HL-60/S4 treated with phorbol 12-myristate 13-acetate at 8.2 ng/mL for 4 days and 3 days (cell line): ENCODE measurements around the gene R3HDM1.
"Not testable (repeated sequence)": the region's sequence is repeated elsewhere in the genome, so short reads cannot be mapped to it uniquely, and the experiment has no call there.

ENCODE experiments used
- in situ Hi-C: fragments of 300-500 bp; cut with MboI; formaldehyde crosslinking; loops from 2 replicates; pipeline ENCODE4 v1.15.0; 2022; ENCODE audit warnings: low sequenced_read_pairs

The R3HDM1 gene

DNA sequence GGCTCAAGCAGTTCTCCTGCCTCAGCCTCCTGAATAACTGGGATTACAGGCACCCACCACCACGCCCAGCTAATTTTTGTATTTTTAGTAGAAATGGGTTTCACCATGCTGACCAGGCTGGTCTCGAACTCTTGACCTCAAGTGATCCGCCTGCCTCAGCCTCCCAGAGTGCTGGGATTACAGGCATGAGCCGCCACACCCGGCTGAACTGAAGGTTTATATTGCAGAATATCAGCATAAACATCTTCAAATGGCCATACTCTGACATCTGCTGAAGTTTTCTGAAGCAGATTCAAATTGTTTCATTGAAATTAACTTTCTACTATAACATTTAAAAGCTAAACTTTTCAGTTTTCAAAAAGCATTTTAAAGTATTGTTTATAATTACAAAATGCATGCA, 172.8 kb downstream of the R3HDM1 start:
- in situ Hi-C loops = not testable (repeated sequence)

- in situ Hi-C loops = no loop called here
These were observed 176.9 kb downstream of the R3HDM1 start for GRCh38 chr2:135708159-135708558.

GRCh38 chr2:135709992-135710391, 178.7 kb downstream of the R3HDM1 start:
- in situ Hi-C loops = no loop called here

DNA sequence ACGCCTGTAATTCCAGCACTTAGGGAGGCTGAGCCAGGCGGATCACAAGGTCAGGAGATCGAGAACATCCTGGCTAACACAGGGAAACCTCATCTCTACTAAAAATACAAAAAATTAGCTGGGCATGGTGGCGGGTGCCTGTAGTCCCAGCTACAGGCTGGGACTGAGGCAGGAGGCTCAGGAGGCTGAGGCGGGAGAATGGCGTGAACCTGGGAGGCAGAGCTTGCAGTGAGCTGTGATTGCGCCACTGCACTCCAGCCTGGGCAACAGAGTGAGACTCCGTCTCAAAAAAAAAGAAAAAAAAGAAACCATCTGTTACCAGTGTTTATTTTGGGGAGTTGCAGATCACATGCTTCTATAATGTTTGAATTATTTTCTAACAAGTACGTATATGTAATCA, 183.8 kb downstream of the R3HDM1 start:
- in situ Hi-C loops = not testable (repeated sequence)

GRCh38 chr2:135728064-135728743, 196.9 kb downstream of the R3HDM1 start:
- in situ Hi-C loops = no loop called here

DNA sequence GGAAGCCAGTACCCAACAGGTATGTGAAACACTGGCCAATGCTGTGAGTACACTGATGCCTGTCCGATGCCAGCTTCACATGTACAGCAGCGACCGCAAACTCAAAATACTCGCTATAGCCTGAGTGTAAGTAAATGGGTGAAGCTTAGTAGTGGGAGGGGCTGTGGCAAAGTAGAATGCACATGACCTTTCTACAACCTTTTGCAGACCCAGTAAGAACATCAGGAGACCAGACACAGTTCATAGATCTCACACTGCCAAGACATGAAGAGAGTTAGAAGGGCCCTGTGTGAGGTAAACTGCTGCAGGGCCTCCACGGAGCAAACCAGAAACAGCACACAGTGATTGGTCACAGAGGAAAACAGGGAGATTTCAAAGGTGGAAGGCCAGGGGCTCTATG, 201.3 kb downstream of the R3HDM1 start:
- in situ Hi-C loops = no loop called here

DNA sequence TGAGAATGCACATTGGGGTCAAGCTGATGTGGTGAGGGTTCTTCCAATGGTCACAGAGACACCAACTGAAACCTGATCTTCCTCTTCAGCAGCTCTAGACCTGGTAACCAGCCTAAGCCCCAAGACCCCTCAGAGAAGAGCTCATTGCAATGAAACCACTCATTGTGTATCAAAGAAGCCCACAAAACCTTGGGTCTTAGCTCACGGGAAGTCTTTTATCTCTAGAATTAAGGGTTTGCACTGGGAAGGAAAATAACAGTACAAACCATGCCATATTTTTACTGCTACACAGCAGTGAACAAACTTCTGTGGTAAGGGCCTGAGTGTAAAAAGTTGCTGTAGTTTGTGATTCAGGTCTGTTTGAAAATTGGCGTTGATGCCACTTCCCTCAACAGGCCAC, 201.8 kb downstream of the R3HDM1 start:
- in situ Hi-C loops = no loop called here

GRCh38 chr2:135736546-135736945, 205.3 kb downstream of the R3HDM1 start:
- in situ Hi-C loops = no loop called here

GRCh38 chr2:135740206-135740605, 208.9 kb downstream of the R3HDM1 start:
- in situ Hi-C loops = no loop called here

GRCh38 chr2:135741043-135741394, 209.7 kb downstream of the R3HDM1 start:
- in situ Hi-C loops = no loop called here

DNA sequence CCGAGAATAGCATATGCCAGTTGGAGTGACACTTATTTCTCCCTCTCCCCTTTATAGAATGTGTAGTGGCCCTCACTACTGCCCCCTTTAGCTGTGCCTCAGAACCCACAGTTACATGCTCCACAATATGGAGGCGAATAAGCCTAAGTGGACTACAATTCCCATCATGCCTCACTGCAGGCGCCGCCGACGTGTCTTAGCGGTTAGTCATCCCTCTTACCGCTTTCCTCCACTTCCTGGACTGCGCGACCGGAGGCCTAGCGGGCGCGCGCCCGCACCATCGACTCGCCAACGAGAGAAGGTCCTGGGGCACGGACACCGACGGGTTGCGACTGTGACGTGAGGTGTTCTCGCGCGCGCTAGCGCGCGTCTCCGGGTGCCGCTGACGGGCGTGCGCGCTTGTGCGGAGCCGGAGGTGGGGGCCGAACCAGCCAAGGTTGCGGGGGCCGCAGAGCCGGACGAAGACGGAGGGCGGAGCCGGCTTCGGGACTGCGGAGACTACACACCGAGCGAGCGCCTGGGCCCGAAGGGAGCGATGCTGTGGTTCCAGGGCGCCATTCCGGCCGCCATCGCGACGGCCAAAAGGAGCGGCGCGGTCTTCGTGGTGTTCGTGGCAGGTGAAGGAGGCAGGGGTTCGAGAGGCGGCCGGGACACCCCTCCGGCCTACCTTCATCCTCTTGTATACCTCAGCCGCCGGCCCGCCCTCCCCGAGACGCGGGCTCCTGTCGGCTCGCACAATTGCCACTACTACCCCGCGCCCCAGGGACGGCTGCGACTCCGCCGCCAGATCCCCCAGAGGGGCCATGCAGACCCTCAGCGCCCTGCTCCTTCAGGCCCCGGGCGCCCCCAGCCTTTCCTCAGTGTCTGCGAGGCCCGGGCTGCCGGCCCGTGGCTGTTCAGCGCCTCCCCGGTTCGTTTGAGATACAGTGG, 210.4 kb downstream of the R3HDM1 start, which contains the start of gene UBXN4:
Gene UBXN4, plus strand, starts transcription at position 461 of the 930 bp plus-strand sequence. Its CDS starts 75 bp downstream, at position 536.
- in situ Hi-C loops = no loop called here

DNA sequence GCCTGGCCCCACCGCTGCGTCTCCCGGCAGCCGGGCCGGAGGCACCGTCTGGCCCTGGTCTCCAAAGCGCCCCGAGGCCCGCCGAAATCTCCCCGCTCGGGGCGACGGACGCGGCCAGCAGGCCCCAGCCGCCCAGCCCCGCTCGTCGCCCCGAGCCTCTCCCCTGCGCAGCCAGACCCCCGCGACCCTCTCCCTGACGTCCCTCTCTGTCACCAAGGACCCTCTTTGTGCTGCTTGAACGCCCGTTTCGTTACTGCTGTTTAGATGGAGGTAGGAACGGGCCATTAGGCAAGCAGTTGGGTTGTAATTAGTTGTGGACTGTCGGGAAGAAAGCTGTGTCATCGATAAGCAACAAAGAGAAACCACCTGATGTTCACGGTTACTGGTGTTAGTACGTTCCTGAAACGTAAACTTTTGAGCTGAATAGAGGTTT, 211.1 kb downstream of the R3HDM1 start:
- in situ Hi-C loops = no loop called here

GRCh38 chr2:135743860-135744259, 212.6 kb downstream of the R3HDM1 start:
- in situ Hi-C loops = no loop called here

DNA sequence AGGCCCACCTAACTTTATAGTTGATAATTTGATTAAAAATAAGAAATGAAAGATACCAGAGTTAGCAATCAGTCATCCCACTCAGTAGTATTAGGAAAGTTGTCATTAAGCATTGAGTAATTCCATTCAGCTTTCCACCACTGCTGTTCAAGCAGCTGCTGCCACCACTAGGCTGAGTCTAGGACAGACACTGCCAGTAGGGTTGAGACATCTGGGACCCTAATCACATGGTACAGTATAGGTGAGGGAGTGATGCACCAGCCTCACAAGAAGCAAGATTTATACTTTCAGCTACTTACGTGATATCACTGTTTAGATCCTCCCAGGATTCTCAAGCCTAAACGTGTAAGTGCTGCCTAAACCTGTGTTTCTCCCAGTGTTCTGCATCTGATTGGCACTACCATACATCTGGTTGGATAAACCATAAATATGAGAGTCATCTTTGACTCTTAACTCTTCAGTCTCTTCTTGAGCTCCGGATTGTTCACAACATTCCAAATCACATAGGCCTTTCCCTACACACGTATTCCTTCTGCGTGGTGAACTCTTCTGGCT, 213.6 kb downstream of the R3HDM1 start:
- in situ Hi-C loops = no loop called here

GRCh38 chr2:135745545-135745944, 214.3 kb downstream of the R3HDM1 start:
- in situ Hi-C loops = no loop called here

DNA sequence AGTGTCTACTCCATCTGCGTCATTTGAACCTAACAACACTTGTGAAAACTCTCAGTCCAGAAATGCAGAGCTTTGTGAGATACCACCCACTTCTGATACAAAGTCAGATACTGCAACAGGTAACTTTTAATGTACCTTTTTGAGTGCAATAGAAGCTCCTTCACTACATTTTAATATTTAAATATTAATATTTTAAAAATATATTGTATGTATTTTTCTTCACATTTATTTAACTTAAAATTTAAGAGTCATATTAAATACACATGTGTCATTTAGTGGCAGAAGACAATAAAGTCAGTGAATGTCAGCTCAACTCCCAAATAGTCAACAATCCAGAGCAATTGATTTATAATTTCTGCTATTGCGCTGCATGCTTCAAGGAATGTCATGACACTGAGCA, 224.3 kb downstream of the R3HDM1 start:
- in situ Hi-C loops = no loop called here

DNA sequence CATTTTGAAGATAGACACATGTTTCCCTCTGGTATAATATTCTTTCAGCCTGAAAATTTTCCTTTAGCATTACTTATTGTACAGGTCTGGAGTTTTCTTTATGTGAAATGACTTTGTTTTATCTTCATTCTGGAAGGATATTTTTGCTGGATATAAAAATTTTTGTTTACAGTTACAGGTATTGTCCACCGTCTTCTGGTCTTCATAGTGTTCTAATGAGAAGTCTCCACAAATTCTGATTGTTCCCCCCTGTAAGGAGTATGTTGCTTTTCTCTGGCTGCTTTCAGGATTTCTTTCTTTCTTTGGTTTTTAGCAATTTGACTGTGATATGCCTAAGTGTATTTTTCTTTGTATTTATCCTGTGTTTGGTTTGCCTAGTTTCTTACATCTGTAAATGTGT, 225.4 kb downstream of the R3HDM1 start:
- in situ Hi-C loops = no loop called here

- in situ Hi-C loops = no loop called here
These were observed 230.7 kb downstream of the R3HDM1 start for GRCh38 chr2:135762022-135762421.

DNA sequence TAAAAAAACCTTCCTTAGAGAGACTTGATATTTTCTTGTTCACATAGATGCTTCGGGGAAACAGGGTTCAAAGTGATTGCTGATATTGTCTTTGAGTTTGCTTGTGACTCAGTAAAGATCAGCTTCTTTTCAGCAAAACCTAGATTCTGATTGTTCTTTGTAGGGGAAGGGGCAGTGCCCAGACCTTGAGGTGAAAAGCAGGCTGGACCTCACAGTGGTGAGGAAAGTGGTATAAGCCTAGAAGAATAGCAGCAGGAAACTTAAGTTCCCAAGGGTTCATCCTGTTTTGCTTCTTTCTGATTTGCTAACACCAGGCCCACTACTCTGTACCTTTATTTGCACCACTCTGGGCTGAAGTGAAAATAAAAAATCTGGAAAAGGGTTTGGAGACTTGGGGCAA, 231.2 kb downstream of the R3HDM1 start:
- in situ Hi-C loops = no loop called here

- in situ Hi-C loops = no loop called here
These were observed 237.6 kb downstream of the R3HDM1 start for GRCh38 chr2:135768863-135769262.

GRCh38 chr2:135773319-135773718, 242.0 kb downstream of the R3HDM1 start:
- in situ Hi-C loops = no loop called here

GRCh38 chr2:135773917-135774316, 242.6 kb downstream of the R3HDM1 start:
- in situ Hi-C loops = no loop called here
